SK-N-SH treated with all-trans-retinoic acid at 6 μM for 48 hours (cell line): ENCODE results near the gene RDH14.

Experiments used
- ATAC-seq: fragments of 200-7000 bp; cut with Tn5 transposase; 3 replicates; pipeline ENCODE4 v1.9.1; 2020; ENCODE audit warnings: mild to moderate bottlenecking, moderate library complexity
- BACH2 ChIP-seq: fragments of 250-450 bp; sonication (Bioruptor Pico); IDR thresholded peaks from 2 replicates; pipeline ENCODE4 v1.9.0; 2021; ENCODE audit warnings: mild to moderate bottlenecking, borderline replicate concordance
- ESRRG ChIP-seq: fragments of 250-450 bp; sonication (Bioruptor Pico); IDR thresholded peaks from 2 replicates; pipeline ENCODE4 v1.6.1; 2021; ENCODE audit warnings: mild to moderate bottlenecking
- GLIS3 ChIP-seq: fragments of 250-450 bp; sonication (Bioruptor Pico); IDR thresholded peaks from 2 replicates; pipeline ENCODE4 v1.5.0; 2020; ENCODE audit warnings: mild to moderate bottlenecking, moderate library complexity
- ISL1 ChIP-seq: fragments of 250-450 bp; sonication (Bioruptor Pico); IDR thresholded peaks from 2 replicates; pipeline ENCODE4 v2.1.2; 2022; ENCODE audit warnings: mild to moderate bottlenecking, moderate library complexity
- OSR1 ChIP-seq: fragments of 250-450 bp; sonication (Bioruptor Pico); IDR thresholded peaks from 2 replicates; pipeline ENCODE4 v1.8.0; 2022; ENCODE audit warnings: moderate library complexity, mild to moderate bottlenecking, inconsistent platforms
- PPARA ChIP-seq: fragments of 250-450 bp; sonication (Bioruptor Pico); IDR thresholded peaks from 2 replicates; pipeline ENCODE4 v1.5.0; 2020; ENCODE audit warnings: mild to moderate bottlenecking, borderline replicate concordance
- RARB ChIP-seq: fragments of 250-450 bp; sonication (Bioruptor Pico); IDR thresholded peaks from 2 replicates; pipeline ENCODE4 v1.8.0; 2021; ENCODE audit warnings: mild to moderate bottlenecking, moderate library complexity
- SNAI2 ChIP-seq: fragments of 250-450 bp; sonication (Bioruptor Pico); IDR thresholded peaks from 2 replicates; pipeline ENCODE4 v1.5.0; 2020; ENCODE audit warnings: mild to moderate bottlenecking, moderate library complexity
- TCF4 ChIP-seq: fragments of 250-450 bp; sonication (Bioruptor Pico); IDR thresholded peaks from 2 replicates; pipeline ENCODE4 v1.8.0; 2021; ENCODE audit warnings: mild to moderate bottlenecking, moderate library complexity, borderline replicate concordance
- TOX ChIP-seq: fragments of 250-450 bp; sonication (Bioruptor Pico); IDR thresholded peaks from 2 replicates; pipeline ENCODE4 v1.8.0; 2021; ENCODE audit warnings: mild to moderate bottlenecking, moderate library complexity, borderline replicate concordance
- ZC3H10 ChIP-seq: fragments of 250-450 bp; sonication (Bioruptor Pico); IDR thresholded peaks from 2 replicates; pipeline ENCODE4 v1.5.1; 2021; ENCODE audit warnings: mild to moderate bottlenecking, moderate library complexity
- ZFP30 ChIP-seq: fragments of 450-650 bp; formaldehyde crosslinking; IDR thresholded peaks from 2 replicates; pipeline ENCODE4 v1.5.0; 2022; ENCODE audit warnings: mild to moderate bottlenecking, moderate library complexity
- ZNF565 ChIP-seq: fragments of 450-650 bp; formaldehyde crosslinking; conservative IDR thresholded peaks from 2 replicates; pipeline ENCODE4 v1.5.0; 2020; ENCODE audit warnings: low read depth, mild to moderate bottlenecking, moderate library complexity
- ZNF8 ChIP-seq: fragments of 450-650 bp; formaldehyde crosslinking; IDR thresholded peaks from 2 replicates; pipeline ENCODE4 v1.5.0; 2020; ENCODE audit warnings: mild to moderate bottlenecking, moderate library complexity
- TF ChIP-seq, protein P1 (sequence below): fragments of 250-450 bp; sonication (Bioruptor Pico); IDR thresholded peaks from 2 replicates; pipeline ENCODE4 v1.5.1; 2021; ENCODE audit warnings: mild to moderate bottlenecking, moderate library complexity
- TF ChIP-seq, protein P2 (sequence below): fragments of 250-450 bp; sonication (Bioruptor Pico); IDR thresholded peaks from 2 replicates; pipeline ENCODE4 v1.5.1; 2020; ENCODE audit warnings: low read depth, mild to moderate bottlenecking, moderate library complexity
- TF ChIP-seq, protein P3 (sequence below): fragments of 250-450 bp; sonication (Bioruptor Pico); IDR thresholded peaks from 2 replicates; pipeline ENCODE4 v1.8.0; 2020; ENCODE audit warnings: mild to moderate bottlenecking, moderate library complexity, borderline replicate concordance
- TF ChIP-seq, protein P4 (sequence below): fragments of 250-450 bp; sonication (Bioruptor Pico); IDR thresholded peaks from 2 replicates; pipeline ENCODE4 v1.8.0; 2021; ENCODE audit warnings: low read depth, mild to moderate bottlenecking, moderate library complexity, borderline replicate concordance

The RDH14 gene

DNA sequence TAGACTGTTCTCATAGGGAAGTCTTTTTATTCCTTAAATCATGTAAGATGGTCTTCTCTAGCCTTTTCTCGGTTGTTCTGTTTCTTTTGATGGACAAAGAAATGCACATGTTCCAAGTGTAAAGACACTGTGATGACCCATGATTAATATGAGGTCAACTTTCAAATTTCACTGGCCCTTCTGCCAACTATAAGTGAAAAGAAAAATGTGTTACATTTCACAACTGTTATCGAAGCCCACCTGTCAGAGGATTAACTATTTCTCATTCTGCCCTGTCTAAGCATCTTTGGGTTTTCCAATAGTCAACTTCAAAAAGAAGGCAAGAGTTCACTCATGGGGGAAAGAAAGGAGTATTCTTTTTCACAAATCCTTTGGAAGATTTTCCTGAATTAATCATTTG lies 3.3 kb downstream of the RDH14 start (continued):
- no peak for TF ChIP-seq GLIS3

DNA sequence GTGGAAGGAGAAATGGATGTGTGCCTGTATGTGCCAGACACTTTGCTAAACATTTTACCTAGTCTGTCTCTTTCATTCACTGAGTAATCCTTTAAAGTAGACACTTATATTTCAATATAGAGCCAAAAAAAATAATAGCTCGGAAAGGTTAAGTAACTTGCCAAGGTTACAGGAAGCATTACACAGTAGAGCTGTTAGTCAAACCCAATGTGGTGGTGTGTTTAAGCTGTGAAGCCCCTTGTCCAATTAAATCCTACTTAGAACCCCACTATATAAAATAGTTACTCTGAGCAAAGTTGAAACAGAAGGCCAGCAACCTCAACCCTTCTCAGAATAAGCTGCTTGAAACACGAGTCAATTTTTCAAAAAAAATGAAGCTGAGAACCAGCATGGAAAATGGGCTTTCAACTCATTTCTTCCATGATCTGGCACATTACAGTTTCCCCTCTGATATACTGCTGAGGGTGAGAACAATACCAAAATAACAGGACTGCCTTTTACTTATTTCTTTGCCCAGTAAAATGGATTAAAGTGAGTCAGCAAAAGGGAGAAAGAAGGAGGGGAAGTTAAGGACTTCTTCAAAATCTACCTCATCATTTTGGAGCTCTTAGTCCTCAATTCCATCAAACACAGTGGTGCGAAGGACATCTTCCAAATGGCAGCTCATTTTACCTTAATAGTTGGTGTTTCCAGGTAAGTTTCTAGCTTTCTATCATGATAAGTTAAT lies 7.9 kb downstream of the RDH14 start:
- ATAC-seq, result peak; percentile 52

DNA sequence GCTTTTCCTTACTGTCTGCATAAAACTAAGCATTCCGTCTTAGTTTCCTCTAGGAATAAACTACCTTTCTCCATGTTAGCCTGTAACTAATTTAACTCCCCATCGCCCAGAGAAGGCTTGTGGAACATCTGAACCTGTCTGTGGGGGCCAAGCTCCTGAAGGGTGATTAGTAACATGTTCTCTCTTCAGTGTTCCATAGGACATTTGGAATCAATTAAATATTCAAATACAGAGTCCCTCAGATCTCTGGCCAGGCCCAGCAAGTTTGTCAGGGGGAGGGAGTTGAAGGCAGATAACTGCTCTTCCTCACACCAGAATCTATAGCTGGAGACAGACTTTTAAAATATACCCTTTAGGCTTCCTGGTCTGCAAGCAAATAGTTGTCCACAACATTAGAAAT lies 8.8 kb downstream of the RDH14 start:
- TF ChIP-seq ZNF565 (CRISPR knock-in tag) (no peak), GLIS3 (no peak), TCF4 (CRISPR knock-in tag) (peak; percentile 53; the same call in 1 of the 2 replicates)
- TF ChIP-seq, protein P1, sequence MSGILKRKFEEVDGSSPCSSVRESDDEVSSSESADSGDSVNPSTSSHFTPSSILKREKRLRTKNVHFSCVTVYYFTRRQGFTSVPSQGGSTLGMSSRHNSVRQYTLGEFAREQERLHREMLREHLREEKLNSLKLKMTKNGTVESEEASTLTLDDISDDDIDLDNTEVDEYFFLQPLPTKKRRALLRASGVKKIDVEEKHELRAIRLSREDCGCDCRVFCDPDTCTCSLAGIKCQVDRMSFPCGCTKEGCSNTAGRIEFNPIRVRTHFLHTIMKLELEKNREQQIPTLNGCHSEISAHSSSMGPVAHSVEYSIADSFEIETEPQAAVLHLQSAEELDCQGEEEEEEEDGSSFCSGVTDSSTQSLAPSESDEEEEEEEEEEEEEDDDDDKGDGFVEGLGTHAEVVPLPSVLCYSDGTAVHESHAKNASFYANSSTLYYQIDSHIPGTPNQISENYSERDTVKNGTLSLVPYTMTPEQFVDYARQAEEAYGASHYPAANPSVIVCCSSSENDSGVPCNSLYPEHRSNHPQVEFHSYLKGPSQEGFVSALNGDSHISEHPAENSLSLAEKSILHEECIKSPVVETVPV (CRISPR knock-in tag), result no peak
- ATAC-seq, result peak; percentile 54

More for the DNA sequence above, 7.9 kb downstream of the RDH14 start:
- no peak for TF ChIP-seq ESRRG
- peak; percentile 60 for TF ChIP-seq ISL1 (CRISPR knock-in tag)
- TF ChIP-seq ZFP30, result no peak

- TF ChIP-seq BACH2 (CRISPR knock-in tag) (no peak), PPARA (no peak), TOX (CRISPR knock-in tag) (no peak), ZFP30 (no peak), ZNF8 (CRISPR knock-in tag) (no peak), SNAI2 (CRISPR knock-in tag) (no peak), ISL1 (CRISPR knock-in tag) (no peak), TCF4 (CRISPR knock-in tag) (no peak)
- TF ChIP-seq, protein P2, sequence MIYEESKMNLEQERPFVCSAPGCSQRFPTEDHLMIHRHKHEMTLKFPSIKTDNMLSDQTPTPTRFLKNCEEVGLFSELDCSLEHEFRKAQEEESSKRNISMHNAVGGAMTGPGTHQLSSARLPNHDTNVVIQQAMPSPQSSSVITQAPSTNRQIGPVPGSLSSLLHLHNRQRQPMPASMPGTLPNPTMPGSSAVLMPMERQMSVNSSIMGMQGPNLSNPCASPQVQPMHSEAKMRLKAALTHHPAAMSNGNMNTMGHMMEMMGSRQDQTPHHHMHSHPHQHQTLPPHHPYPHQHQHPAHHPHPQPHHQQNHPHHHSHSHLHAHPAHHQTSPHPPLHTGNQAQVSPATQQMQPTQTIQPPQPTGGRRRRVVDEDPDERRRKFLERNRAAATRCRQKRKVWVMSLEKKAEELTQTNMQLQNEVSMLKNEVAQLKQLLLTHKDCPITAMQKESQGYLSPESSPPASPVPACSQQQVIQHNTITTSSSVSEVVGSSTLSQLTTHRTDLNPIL (CRISPR knock-in tag), result no peak
- TF ChIP-seq, protein P3, sequence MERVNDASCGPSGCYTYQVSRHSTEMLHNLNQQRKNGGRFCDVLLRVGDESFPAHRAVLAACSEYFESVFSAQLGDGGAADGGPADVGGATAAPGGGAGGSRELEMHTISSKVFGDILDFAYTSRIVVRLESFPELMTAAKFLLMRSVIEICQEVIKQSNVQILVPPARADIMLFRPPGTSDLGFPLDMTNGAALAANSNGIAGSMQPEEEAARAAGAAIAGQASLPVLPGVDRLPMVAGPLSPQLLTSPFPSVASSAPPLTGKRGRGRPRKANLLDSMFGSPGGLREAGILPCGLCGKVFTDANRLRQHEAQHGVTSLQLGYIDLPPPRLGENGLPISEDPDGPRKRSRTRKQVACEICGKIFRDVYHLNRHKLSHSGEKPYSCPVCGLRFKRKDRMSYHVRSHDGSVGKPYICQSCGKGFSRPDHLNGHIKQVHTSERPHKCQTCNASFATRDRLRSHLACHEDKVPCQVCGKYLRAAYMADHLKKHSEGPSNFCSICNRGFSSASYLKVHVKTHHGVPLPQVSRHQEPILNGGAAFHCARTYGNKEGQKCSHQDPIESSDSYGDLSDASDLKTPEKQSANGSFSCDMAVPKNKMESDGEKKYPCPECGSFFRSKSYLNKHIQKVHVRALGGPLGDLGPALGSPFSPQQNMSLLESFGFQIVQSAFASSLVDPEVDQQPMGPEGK (CRISPR knock-in tag), result no peak
- peak; percentile 15; the same call in 1 of the 3 replicates for ATAC-seq
Observed at GRCh38 chr2:18551169-18551568, 9.3 kb downstream of the RDH14 start.

DNA sequence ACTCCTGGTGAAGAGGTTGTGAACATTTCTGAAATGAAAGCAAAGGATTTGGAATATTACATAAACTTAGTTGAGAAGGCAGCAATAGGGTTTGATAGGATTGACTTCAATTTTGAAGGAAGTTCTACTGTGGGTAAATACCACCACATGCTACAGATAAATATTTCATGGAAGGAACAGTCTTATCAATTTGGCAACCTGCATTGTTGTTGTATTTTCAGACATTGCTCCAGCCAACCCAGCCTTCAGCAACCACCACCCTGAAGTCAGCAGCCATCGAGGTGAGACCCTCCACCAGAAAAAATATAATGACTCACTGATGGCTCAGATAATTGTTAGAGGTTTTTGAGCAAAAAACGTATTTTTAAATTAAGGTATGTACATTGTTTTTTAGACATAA lies 10.0 kb downstream of the RDH14 start:
- TF ChIP-seq RARB (CRISPR knock-in tag), result no peak
- TF ChIP-seq ZC3H10 (CRISPR knock-in tag), result no peak
- TF ChIP-seq GLIS3, result no peak
- TF ChIP-seq, protein P2 (CRISPR knock-in tag), result no peak
- no peak for ATAC-seq

DNA sequence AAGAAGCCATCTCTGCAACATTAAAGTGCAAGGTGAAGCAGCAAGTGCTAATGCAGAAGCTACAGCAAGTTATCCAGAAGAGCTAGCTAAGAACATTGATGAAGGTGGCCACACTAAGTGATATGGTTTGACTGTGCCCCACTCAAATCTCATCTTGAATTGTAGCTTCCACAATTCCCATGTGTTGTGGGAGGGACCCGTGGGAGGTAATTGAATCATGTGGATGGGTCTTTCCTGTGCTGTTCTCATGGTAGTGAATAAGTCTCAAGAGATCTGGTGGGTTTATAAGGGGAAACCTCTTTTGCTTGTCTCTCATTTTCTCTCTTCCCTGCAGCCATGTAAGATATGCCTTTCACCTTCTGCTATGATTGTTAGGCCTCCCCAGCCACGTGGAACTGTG lies 11.4 kb downstream of the RDH14 start:
- TF ChIP-seq OSR1, result no peak
- no peak for ATAC-seq

- ATAC-seq, result no peak
- TF ChIP-seq, protein P2 (CRISPR knock-in tag), result no peak
- no peak for TF ChIP-seq ZNF8 (CRISPR knock-in tag)
- no peak for TF ChIP-seq GLIS3
- TF ChIP-seq, protein P3 (CRISPR knock-in tag), result no peak
- TF ChIP-seq, protein P4, sequence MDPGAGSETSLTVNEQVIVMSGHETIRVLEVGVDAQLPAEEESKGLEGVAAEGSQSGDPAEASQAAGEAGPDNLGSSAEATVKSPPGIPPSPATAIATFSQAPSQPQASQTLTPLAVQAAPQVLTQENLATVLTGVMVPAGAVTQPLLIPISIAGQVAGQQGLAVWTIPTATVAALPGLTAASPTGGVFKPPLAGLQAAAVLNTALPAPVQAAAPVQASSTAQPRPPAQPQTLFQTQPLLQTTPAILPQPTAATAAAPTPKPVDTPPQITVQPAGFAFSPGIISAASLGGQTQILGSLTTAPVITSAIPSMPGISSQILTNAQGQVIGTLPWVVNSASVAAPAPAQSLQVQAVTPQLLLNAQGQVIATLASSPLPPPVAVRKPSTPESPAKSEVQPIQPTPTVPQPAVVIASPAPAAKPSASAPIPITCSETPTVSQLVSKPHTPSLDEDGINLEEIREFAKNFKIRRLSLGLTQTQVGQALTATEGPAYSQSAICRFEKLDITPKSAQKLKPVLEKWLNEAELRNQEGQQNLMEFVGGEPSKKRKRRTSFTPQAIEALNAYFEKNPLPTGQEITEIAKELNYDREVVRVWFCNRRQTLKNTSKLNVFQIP (CRISPR knock-in tag), result no peak
- TF ChIP-seq, protein P1 (CRISPR knock-in tag), result no peak
Observed at GRCh38 chr2:18548621-18549020, 11.8 kb downstream of the RDH14 start.
